Measurements from ENCODE around the gene EOMES. TPM values are rescaled to one million over a fixed set of nuclear protein-coding genes. Genes with fewer than 3 reads are reported as not detected.

EOMES gene
- total RNA-seq, 4 donors from 2014 or later, result 0.22 to 0.68 (median 0.65) TPM; not detected in 1

GRCh38 chr3:27714146-27714526 lies 8.0 kb downstream of the EOMES start:
- TF ChIP-seq CTCF (IDR thresholded peaks at IDR 0.05; ENCODE audit: low read depth), result no peak

- no peak for TF ChIP-seq CTCF (IDR thresholded peaks at IDR 0.05; ENCODE audit: low read depth)
Observed at GRCh38 chr3:27713435-27714145, 8.5 kb downstream of the EOMES start.

- TF ChIP-seq CTCF (IDR thresholded peaks at IDR 0.05; ENCODE audit: low read depth), result no peak
Observed at GRCh38 chr3:27713078-27713423, 9.1 kb downstream of the EOMES start.

- no peak for TF ChIP-seq CTCF (IDR thresholded peaks at IDR 0.05; ENCODE audit: low read depth)
Observed at GRCh38 chr3:27712136-27713077, 9.7 kb downstream of the EOMES start.

- no peak for TF ChIP-seq CTCF (IDR thresholded peaks at IDR 0.05; ENCODE audit: low read depth)
Observed at GRCh38 chr3:27708250-27708649, 13.9 kb downstream of the EOMES start.

- no peak for TF ChIP-seq CTCF (IDR thresholded peaks at IDR 0.05; ENCODE audit: low read depth)
Observed at GRCh38 chr3:27699067-27699466, 23.1 kb downstream of the EOMES start.

- TF ChIP-seq CTCF (IDR thresholded peaks at IDR 0.05; ENCODE audit: low read depth), result no peak
Observed at GRCh38 chr3:27696906-27697305, 25.2 kb downstream of the EOMES start.

All from subcutaneous adipose tissue (tissue), 4 donors.